Thymus (tissue), 11 donors: Measurements from ENCODE around the gene PLOD2. TPM values are rescaled to one million over a fixed set of nuclear protein-coding genes. Genes with fewer than 3 reads are reported as not detected.
"Not testable (repeated sequence)": the region's sequence is repeated elsewhere in the genome, so short reads cannot be mapped to it uniquely, and the experiment has no call there.

ENCODE experiments used
- DNase-seq, 9 donors: peaks; one replicate each; pipeline ENCODE4 v3.0.0-alpha.2; 2013; ENCODE audit warnings: low spot score in 9 of 9, low read depth in 6 of 9, missing footprints in 1 of 9
- H3K27ac ChIP-seq, 2 donors: one replicate each; pipeline ENCODE4 v1.5.1; 2013; ENCODE audit warnings: control low read depth in 1 of 2, low read depth in 1 of 2, low read length in 1 of 2, mild to moderate bottlenecking in 1 of 2, moderate library complexity in 1 of 2
- H3K27me3 ChIP-seq, 2 donors: one replicate each; pipeline ENCODE4 v1.5.1; 2013; ENCODE audit warnings: low read length in 1 of 2; ENCODE audit not compliant: control insufficient read depth in 2 of 2, insufficient read depth in 1 of 2
- H3K36me3 ChIP-seq, 2 donors: one replicate each; pipeline ENCODE4 v1.5.1; 2013; ENCODE audit warnings: low read length in 1 of 2, mild to moderate bottlenecking in 1 of 2, moderate library complexity in 1 of 2; ENCODE audit not compliant: control insufficient read depth in 2 of 2, insufficient read depth in 2 of 2
- H3K4me1 ChIP-seq, 2 donors: one replicate each; pipeline ENCODE4 v1.5.1; 2013; ENCODE audit warnings: low read length in 2 of 2; ENCODE audit not compliant: control insufficient read depth in 2 of 2, insufficient read depth in 2 of 2
- H3K4me3 ChIP-seq, 2 donors: one replicate each; pipeline ENCODE4 v1.5.1; 2013; ENCODE audit warnings: low read length in 2 of 2, control low read depth in 1 of 2, mild to moderate bottlenecking in 1 of 2
- H3K9me3 ChIP-seq, 2 donors: one replicate each; pipeline ENCODE4 v1.5.1; 2013; ENCODE audit warnings: low read length in 1 of 2, mild to moderate bottlenecking in 1 of 2; ENCODE audit not compliant: control insufficient read depth in 2 of 2, insufficient read depth in 1 of 2
- WGBS: extraction: QIAGEN DNeasy Blood & Tissue Kit; methylation state at CpG from one replicate; pipeline ENCODE4 v1.1.7; 2013; 5-methylcytosine and 5-hydroxymethylcytosine counted together
- polyA plus RNA-seq: library from polyadenylated mRNA; stranded (reverse); fragments of 200-250 nt; gene quantifications from one replicate; pipeline ENCODE4 v1.2.3, GENCODE V29; 2013
- total RNA-seq: library from RNA; stranded (reverse); fragments of 120-200 nt; gene quantifications from one replicate; pipeline ENCODE4 v1.2.4, GENCODE V29; 2013
- donor health status: healthy.

PLOD2 gene
- total and polyA plus RNA-seq, 2 donors, result 18.0 to 35.4 TPM

GRCh38 chr3:146124126-146124801 lies 36.7 kb downstream of the PLOD2 start:
- no peak overlapping the region for H3K4me3 ChIP-seq
- H3K9me3 ChIP-seq, result no peaks in the 10 kb centered on the region
- H3K4me1 ChIP-seq, result no peaks in the 10 kb centered on the region
- WGBS, result 91% methylated on average over 6 of the region's 6 CpGs
- no peak overlapping the region for H3K27ac ChIP-seq
- DNase-seq, result no peak
- H3K27me3 ChIP-seq, result no peaks in the 10 kb centered on the region
- no peaks in the 10 kb centered on the region for H3K36me3 ChIP-seq

GRCh38 chr3:146117406-146118285 lies 43.3 kb downstream of the PLOD2 start:
- WGBS, result 95% methylated on average over 2 of the region's 2 CpGs
- no peak for DNase-seq
- no peak overlapping the region for H3K4me3 ChIP-seq
- H3K27me3 ChIP-seq, result no peaks in the 10 kb centered on the region
- H3K27ac ChIP-seq, result no peak overlapping the region
- no peaks in the 10 kb centered on the region for H3K9me3 ChIP-seq
- H3K4me1 ChIP-seq, result no peaks in the 10 kb centered on the region
- H3K36me3 ChIP-seq, result no peaks in the 10 kb centered on the region

- H3K27me3 ChIP-seq, result no peaks in the 10 kb centered on the region
- no peaks in the 10 kb centered on the region for H3K36me3 ChIP-seq
- DNase-seq, result no peak
- WGBS, result 93% methylated on average over 1 of the region's 1 CpG
- H3K4me1 ChIP-seq, result no peaks in the 10 kb centered on the region
- H3K4me3 ChIP-seq, result no peak overlapping the region
- H3K9me3 ChIP-seq, result no peaks in the 10 kb centered on the region
- no peak overlapping the region for H3K27ac ChIP-seq
Observed at GRCh38 chr3:146115619-146116018, 45.4 kb downstream of the PLOD2 start.

GRCh38 chr3:146113804-146114203 lies 47.2 kb downstream of the PLOD2 start:
- WGBS, result 94% methylated on average over 12 of the region's 12 CpGs
- not testable (repeated sequence) for H3K4me1 ChIP-seq, H3K4me3 ChIP-seq, H3K27ac ChIP-seq, H3K27me3 ChIP-seq, H3K36me3 ChIP-seq, H3K9me3 ChIP-seq, DNase-seq

- peaks cover 0 to 3% of the 10 kb centered on the region in 2 donors for H3K9me3 ChIP-seq
- no peaks in the 10 kb centered on the region for H3K36me3 ChIP-seq
- no peak for DNase-seq
- H3K27me3 ChIP-seq, result no peaks in the 10 kb centered on the region
- H3K27ac ChIP-seq, result no peak overlapping the region
- no peaks in the 10 kb centered on the region for H3K4me1 ChIP-seq
- no peak overlapping the region for H3K4me3 ChIP-seq
Observed at GRCh38 chr3:146111337-146111736, 49.6 kb downstream of the PLOD2 start.

- DNase-seq, result no peak
- 94% methylated on average over 1 of the region's 1 CpG for WGBS
Observed at GRCh38 chr3:146110161-146110560, 50.8 kb downstream of the PLOD2 start.

GRCh38 chr3:146106986-146107385 lies 54.0 kb downstream of the PLOD2 start:
- Histone ChIP-seq H3K9me3 (peaks cover 0 to 3% of the 10 kb centered on the region in 2 donors), H3K27me3 (no peaks in the 10 kb centered on the region), H3K4me3 (no peak overlapping the region), H3K36me3 (no peaks in the 10 kb centered on the region), H3K4me1 (no peaks in the 10 kb centered on the region), H3K27ac (no peak overlapping the region)
- no peak for DNase-seq
- 91% methylated on average over 5 of the region's 5 CpGs for whole genome bisulfite sequencing

More at GRCh38 chr3:146110161-146110560, 50.8 kb downstream of the PLOD2 start:
- Histone ChIP-seq H3K27me3 (no peaks in the 10 kb centered on the region), H3K36me3 (no peaks in the 10 kb centered on the region), H3K4me3 (no peak overlapping the region), H3K27ac (no peak overlapping the region), H3K4me1 (no peaks in the 10 kb centered on the region), H3K9me3 (peaks cover 0 to 3% of the 10 kb centered on the region in 2 donors)

GRCh38 chr3:146104068-146104467 lies 56.9 kb downstream of the PLOD2 start:
- Histone ChIP-seq H3K9me3 (peaks cover 0 to 3% of the 10 kb centered on the region in 2 donors), H3K4me1 (no peaks in the 10 kb centered on the region), H3K4me3 (no peak overlapping the region), H3K27ac (no peak overlapping the region), H3K36me3 (no peaks in the 10 kb centered on the region), H3K27me3 (no peaks in the 10 kb centered on the region)
- 95% methylated on average over 3 of the region's 3 CpGs for WGBS
- no peak for DNase-seq

- Histone ChIP-seq H3K27ac (no peak overlapping the region), H3K9me3 (no peaks in the 10 kb centered on the region), H3K36me3 (no peaks in the 10 kb centered on the region), H3K27me3 (no peaks in the 10 kb centered on the region), H3K4me3 (no peak overlapping the region), H3K4me1 (no peaks in the 10 kb centered on the region)
- WGBS, result 94% methylated on average over 3 of the region's 3 CpGs
- no peak for DNase-seq
Observed at GRCh38 chr3:146102885-146103284, 58.1 kb downstream of the PLOD2 start.
